ENCODE data around the gene GALNT18. TPM values are rescaled to one million over a fixed set of nuclear protein-coding genes. Genes with fewer than 3 reads are reported as not detected.

The GALNT18 gene
- total RNA-seq, 1 donor from 2014 or later = 11.7 TPM

DNA sequence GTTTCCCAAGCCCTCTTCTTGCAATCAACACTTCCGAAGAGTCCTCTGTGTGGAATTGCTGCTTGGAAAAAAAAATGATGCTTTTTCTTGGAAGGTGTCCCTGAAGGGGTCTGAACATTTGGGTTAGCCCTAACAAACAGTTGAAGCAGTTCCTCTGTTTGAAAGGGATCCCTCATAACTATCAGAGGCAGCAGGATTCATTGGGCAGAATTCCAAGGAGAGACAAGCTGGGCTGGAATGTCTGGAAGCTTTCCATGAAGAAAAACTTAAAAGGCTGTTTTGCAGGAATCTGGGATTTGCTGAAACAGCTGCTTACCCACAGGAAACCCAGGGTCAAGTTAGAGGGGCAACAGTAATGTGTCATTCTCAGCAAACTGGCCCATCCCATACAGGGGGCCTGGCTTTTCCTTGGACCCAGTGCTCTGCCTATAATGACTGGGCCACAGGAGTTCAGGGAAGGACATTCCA is 271.9 kb downstream of the GALNT18 start:
- no peak overlapping the region for H3K27ac Mint-ChIP-seq
- peak overlapping the region; percentile 58 for H3K4me3 Mint-ChIP-seq
- H3K36me3 Mint-ChIP-seq = no peaks in the 10 kb centered on the region
- TF ChIP-seq, protein P1, sequence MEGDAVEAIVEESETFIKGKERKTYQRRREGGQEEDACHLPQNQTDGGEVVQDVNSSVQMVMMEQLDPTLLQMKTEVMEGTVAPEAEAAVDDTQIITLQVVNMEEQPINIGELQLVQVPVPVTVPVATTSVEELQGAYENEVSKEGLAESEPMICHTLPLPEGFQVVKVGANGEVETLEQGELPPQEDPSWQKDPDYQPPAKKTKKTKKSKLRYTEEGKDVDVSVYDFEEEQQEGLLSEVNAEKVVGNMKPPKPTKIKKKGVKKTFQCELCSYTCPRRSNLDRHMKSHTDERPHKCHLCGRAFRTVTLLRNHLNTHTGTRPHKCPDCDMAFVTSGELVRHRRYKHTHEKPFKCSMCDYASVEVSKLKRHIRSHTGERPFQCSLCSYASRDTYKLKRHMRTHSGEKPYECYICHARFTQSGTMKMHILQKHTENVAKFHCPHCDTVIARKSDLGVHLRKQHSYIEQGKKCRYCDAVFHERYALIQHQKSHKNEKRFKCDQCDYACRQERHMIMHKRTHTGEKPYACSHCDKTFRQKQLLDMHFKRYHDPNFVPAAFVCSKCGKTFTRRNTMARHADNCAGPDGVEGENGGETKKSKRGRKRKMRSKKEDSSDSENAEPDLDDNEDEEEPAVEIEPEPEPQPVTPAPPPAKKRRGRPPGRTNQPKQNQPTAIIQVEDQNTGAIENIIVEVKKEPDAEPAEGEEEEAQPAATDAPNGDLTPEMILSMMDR (conservative IDR thresholded peaks at IDR 0.05) = no peak
- peaks cover 32% of the 10 kb centered on the region for H3K4me1 Mint-ChIP-seq (ENCODE audit: unreplicated experiment)
- no peak for DNase-seq (ENCODE audit: extremely low spot score, unreplicated experiment)
- peaks cover 10% of the 10 kb centered on the region for H3K27me3 Mint-ChIP-seq
- H3K9me3 Mint-ChIP-seq = no peaks in the 10 kb centered on the region

DNA sequence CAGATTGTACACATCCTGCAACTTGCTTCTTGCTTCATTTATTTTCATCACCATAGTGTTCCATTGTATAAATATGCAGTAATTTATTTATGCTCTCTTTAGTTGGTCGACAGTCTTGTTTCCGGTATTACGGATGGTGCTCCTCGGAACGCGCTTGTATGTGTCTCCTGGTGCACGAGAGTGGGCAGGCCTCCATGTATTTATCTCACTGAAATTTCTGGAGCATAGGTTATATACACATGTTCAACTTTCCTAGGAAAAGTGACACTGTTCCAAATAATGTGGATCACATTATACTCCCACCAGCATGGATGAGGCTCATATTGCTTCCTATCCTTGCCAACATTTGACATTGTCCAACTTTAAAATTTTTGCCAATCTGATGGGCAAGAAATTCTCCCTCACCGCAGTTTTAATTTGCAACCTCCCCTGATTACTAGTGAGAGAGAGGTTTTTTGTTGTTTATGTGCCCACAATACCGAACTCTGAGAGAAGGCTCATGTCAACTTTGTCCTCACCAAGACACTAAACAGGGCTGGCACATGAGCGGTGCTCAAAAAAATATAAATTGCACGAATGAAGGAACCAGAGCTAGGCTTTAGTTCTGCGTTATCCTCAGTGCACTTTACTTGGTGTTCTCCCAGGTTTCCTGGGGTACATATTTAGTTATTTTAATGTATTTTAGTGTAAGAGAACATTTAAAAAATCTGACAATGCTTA is 272.5 kb downstream of the GALNT18 start:
- Mint-ChIP-seq H3K36me3 (no peaks in the 10 kb centered on the region), H3K9me3 (no peaks in the 10 kb centered on the region), H3K27me3 (peaks cover 10% of the 10 kb centered on the region), H3K4me1 (ENCODE audit: unreplicated experiment) (peaks cover 32% of the 10 kb centered on the region), H3K4me3 (no peak overlapping the region), H3K27ac (no peak overlapping the region)
- TF ChIP-seq, protein P1 (conservative IDR thresholded peaks at IDR 0.05) = no peak
- no peak for DNase-seq (ENCODE audit: extremely low spot score, unreplicated experiment)

DNA sequence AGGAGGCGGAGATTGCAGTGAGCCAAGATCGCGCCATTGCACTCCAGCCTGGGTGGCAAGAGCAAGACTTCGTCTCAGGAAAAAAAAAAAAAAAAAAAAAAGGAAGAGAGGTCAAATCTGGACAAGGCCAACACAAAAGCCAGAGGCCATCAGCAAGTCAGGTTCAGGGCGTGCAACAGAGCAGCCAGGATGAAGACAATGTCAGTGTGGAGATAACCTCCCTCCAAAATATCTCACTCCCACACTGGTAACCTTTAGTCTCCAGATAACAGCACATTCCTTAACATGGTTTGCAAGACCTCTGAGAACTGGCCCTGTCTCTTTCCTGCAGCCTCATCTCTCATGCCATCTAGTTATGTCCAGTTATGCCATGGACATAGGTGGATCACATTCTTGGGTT is 273.5 kb downstream of the GALNT18 start:
- Mint-ChIP-seq H3K9me3 (no peaks in the 10 kb centered on the region), H3K27me3 (peaks cover 13% of the 10 kb centered on the region), H3K36me3 (no peaks in the 10 kb centered on the region), H3K4me1 (ENCODE audit: unreplicated experiment) (peaks cover 32% of the 10 kb centered on the region), H3K4me3 (no peak overlapping the region), H3K27ac (no peak overlapping the region)
- TF ChIP-seq, protein P1 (conservative IDR thresholded peaks at IDR 0.05) = no peak
- no peak for DNase-seq (ENCODE audit: extremely low spot score, unreplicated experiment)

DNA sequence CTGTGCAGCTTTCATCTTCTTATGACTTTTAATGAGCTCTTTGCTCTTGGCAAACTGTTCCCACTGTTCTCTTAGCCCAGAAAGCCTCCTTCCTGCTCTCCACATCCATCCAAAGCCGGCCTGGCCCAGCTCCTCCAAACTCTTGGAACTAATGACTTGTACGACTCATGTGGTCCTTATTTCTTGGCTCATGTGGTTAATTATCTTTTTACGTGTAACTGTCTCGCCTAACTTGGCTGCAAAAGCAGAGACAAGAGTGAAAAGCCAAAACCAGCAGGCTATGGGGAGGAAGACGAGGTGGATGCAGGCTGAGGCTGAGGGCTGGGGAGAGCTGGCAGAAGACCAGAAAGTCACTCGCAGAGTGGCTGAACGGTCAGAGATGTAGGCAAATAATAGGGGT is 274.2 kb downstream of the GALNT18 start:
- no peaks in the 10 kb centered on the region for H3K9me3 Mint-ChIP-seq
- no peak overlapping the region for H3K4me3 Mint-ChIP-seq
- peaks cover 13% of the 10 kb centered on the region for H3K27me3 Mint-ChIP-seq
- no peaks in the 10 kb centered on the region for H3K36me3 Mint-ChIP-seq
- no peak for DNase-seq (ENCODE audit: extremely low spot score, unreplicated experiment)
- H3K4me1 Mint-ChIP-seq (ENCODE audit: unreplicated experiment) = peaks cover 32% of the 10 kb centered on the region
- H3K27ac Mint-ChIP-seq = no peak overlapping the region
- TF ChIP-seq, protein P1 (conservative IDR thresholded peaks at IDR 0.05) = no peak

DNA sequence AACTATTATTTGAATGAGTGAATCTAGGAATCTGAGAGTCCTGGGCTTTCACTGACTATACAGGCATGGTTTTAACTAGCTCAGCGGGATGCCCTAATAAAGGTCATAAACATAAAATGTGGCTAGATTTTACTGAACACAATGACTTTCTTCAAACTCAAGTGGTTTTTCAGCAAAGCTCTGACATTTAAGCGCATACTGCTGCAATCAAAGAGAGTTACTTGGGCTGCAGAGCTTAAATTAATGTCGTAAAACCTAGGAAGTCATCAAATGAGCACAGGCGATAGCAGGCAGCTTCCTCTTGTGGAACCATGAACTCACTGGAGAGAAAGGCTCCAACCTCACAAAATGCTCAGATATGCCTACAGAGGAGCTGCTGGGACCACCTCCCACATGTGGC is 275.5 kb downstream of the GALNT18 start:
- H3K27ac Mint-ChIP-seq = no peak overlapping the region
- TF ChIP-seq, protein P1 (conservative IDR thresholded peaks at IDR 0.05) = no peak
- no peak overlapping the region for H3K4me3 Mint-ChIP-seq
- no peaks in the 10 kb centered on the region for H3K36me3 Mint-ChIP-seq
- peaks cover 32% of the 10 kb centered on the region for H3K4me1 Mint-ChIP-seq (ENCODE audit: unreplicated experiment)
- DNase-seq (ENCODE audit: extremely low spot score, unreplicated experiment) = no peak
- H3K9me3 Mint-ChIP-seq = no peaks in the 10 kb centered on the region
- H3K27me3 Mint-ChIP-seq = peaks cover 13% of the 10 kb centered on the region

Measured in type B pancreatic cell (in vitro differentiated cells).